HL-60/S4 (cell line): Measurements from ENCODE around the gene CLIC3.
"Not testable (repeated sequence)": the region's sequence is repeated elsewhere in the genome, so short reads cannot be mapped to it uniquely, and the experiment has no call there.

Experiments used
- in situ Hi-C: fragments of 300-500 bp; cut with MboI; formaldehyde crosslinking; loops from 2 replicates; pipeline ENCODE4 v1.14.3; 2022; ENCODE audit warnings: low sequenced_read_pairs

The CLIC3 gene

DNA sequence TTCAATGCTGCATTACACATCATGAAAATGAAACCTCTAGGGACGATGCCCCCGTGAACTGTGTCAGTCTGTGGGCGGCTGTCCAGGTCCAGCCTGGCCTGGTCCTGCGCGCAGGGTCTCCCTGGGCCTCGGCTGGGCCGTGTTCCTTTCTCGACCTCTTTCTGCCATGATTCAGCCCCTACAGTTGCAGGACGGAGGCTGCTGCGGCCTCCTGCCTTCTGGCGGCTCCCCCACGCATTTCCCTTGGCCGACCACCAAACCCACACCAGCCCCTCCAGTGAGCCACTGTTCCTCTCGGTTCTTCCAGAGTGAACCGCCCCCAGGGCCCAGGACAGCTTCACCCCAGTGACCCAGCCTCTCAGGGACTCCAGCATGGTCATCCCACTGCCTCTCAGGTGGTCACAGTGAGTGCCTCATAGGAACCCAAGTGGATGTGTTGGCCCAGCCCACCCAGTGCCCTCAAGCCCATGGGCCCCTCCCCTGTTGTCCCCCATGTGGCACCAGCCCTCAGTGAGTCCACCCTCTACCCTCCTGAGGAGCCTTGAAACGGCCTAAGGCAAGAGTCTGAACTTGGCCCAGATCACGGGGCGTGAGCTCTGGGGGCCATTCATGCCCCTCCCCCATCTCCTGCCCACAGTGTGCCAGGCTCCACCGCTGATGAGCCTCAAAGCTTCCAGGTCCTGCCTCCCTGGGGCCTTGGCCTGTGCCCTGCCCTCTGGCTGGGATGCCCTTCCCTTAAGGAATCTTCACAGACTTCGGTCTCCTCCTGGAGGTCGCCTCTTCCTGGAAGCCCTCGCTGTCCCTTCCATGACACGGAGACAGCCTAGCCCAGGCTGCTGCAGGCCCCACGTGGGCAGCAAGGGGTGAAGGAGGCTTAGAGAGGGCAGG lies 10.0 kb upstream of the CLIC3 start:
- in situ Hi-C loops, result no loop called here

DNA sequence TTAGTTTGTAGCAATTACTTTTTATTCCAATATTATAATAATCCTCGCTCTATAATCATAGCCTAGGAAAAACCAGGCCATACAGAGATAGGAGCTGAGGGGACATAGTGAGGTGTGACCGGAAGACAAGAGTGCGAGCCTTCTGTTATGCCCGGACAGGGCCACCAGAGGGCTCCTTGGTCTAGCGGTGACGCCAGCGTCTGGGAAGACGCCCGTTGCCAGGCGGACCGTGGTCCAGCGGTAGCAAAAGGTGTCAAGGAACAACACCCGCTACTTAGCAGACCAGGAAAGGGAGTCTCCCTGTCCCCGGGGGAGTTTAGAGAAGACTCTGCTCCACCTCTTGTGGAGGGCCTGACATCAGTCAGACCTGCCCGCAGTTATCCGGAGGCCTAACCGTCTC lies 7.9 kb upstream of the CLIC3 start:
- in situ Hi-C loops, result not testable (repeated sequence)

- in situ Hi-C loops, result no loop called here
Observed at GRCh38 chr9:137002646-137003041, 6.3 kb upstream of the CLIC3 start.

- in situ Hi-C loops, result no loop called here
Observed at GRCh38 chr9:137001857-137002645, 5.7 kb upstream of the CLIC3 start.

GRCh38 chr9:137000177-137000930 lies 4.0 kb upstream of the CLIC3 start:
- in situ Hi-C loops, result no loop called here

- in situ Hi-C loops, result no loop called here
Observed at GRCh38 chr9:136997830-136998234, 1.5 kb upstream of the CLIC3 start.

- in situ Hi-C loops, result no loop called here
Observed at GRCh38 chr9:136997371-136997770, 1.0 kb upstream of the CLIC3 start.

DNA sequence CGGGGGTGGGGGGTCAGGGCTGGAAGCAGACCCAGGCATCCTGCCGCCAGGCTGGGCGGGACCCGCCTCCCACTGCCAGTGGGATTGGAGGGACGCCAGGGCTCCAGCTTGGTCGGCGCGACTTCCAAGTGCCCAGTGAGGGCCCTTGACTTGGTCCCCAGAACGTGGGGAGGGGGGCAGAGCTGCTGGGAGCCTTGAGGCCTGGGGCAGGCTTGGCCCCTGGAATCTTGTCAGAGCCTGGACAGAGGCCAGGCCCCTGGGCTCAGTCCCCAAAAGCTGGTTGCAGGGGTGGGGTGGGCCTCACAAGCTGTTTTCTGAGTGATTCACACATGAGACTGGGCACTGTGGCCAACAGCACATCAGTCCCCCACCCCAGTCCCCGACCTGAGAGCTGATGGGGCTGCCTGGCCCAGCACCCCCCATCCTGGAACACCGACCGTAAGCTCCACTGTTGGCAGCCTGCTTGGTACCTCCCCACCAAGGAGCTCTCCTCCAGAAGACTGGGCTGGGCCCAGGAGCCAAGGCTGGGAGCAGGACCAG lies 526 bp downstream of the CLIC3 start:
- in situ Hi-C loops, result no loop called here

DNA sequence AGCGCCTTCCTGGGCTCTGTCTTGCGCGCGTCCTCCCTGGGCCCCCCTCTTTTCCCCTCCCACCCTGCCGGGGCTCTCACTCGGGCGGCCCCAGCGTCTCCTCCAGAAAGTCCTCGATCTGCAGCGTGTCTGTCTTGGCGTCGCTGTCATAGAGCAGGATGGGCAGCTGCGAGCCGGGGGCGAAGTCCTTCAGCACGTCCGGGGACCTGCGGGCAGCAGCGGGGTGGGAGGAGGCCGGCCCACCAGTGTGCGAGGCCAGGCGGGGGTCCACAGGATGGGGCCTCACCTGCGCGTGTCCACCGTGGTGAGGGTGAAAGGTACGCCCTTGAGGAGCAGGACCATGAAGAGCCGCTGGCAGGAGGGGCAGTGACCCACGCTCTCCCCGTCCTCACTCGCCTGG lies 1.0 kb downstream of the CLIC3 start:
- in situ Hi-C loops, result no loop called here

DNA sequence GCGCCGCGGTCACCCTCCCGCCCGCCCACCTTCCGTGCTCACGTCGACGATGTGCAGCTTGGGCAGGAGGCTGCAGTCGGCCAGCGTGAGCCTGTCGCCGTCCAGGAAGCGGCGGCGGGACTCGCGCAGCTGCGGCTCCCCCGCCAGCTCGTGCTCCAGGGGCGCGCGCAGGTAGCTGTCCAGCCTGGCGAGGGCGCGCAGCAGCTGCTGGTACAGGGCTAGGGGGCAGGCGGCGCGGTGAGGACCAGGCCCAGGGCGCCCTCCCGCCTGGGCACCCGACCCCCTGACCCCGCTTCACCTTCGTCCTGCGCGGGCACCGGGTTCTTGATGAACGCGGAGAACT lies 1.5 kb downstream of the CLIC3 start:
- in situ Hi-C loops, result no loop called here

DNA sequence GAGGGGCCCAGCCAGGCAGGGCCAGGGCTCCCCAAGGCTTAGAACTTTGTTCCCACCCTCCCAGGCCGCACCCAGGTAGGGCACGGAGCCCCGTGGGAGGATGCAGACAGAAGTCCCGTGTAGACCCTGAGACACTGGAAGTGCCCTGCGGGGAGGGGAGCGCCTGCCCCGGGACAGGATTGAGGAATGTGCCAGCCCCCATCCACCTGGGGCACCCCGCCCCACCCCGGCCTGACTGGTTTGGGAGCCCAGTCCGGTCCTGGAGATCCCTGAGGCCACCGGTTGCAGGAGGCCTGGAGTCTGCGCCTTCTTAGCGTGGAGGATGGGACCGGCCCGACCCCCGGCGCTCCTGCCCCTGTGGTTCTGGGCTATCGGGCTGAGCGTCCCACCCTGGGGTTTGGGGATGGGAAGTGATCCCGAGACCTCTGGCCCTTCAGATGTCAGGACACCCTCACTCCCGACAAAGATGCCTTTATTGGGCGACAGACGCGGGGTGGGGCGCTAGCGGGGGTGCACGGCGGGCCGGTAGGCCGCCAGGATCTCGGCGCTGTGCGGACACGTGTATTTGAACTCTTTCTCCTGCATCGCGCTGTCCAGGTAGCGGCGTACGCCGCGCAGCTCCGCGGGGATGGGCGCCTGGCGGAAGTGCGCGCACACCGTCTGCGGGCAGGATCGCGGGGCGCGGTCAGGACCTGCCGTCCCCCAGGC lies 2.0 kb downstream of the CLIC3 start:
- in situ Hi-C loops, result no loop called here

GRCh38 chr9:136992819-136993369 lies 3.5 kb downstream of the CLIC3 start:
- in situ Hi-C loops, result no loop called here

GRCh38 chr9:136991993-136992818 lies 4.2 kb downstream of the CLIC3 start, which contains the start of gene PAXX:
Gene PAXX (plus strand): TSS chr9:136992422. CDS start chr9:136992444, 22 bp downstream.
- in situ Hi-C loops, result no loop called here

DNA sequence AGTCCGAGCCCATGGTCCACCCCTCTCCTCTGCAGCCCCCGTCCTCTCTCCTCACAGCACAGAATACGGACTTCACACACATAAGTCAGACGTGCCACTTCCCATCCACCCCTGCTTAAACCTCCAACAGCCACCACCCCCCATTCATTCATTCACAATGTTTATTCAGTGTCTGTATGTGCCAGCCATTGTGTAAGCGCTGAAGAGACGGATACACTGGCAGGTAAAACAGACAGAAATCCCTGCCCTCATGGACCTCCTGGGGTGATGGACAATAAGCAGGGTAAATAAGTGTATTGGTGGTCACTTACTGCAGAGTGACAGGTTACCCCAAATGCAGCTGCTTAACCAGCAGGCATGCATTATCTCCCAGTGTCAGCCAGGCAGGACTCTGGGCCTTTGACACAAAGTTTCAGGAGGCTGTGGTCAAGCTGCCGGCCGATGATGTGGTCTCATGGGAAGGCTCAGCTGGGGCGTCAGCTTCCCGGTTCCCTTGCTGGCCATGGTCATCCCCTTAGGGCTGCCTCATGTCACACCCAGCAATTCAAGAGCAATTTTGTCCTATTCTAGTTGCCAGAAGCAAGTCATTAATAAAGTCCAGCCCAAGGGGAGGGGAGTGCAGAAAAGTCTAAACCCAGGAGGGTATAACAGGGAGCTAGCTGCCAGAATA lies 6.0 kb downstream of the CLIC3 start:
- in situ Hi-C loops, result no loop called here

DNA sequence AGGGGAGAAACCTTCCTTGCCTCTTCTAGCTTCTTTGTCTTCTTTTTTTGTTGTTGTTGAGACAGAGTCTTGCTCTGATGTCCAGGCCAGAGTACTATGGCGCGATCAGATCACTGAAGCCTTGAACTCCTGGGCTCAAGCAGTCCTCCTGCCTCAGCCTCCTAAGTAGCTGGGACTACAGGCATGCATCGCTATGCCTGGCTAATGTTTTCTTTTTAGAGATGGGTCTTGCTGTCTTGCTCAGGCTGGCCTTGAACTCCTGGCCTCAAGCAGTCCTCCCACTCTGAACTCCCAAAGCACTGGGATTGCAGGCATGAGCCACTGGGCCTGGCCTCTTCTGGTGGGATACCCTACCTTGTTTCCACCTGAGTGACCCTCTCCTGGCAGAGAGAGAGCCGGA lies 7.5 kb downstream of the CLIC3 start:
- in situ Hi-C loops, result no loop called here

- in situ Hi-C loops, result no loop called here
Observed at GRCh38 chr9:136985853-136986252, 10.5 kb downstream of the CLIC3 start.

GRCh38 chr9:136985027-136985602 lies 11.3 kb downstream of the CLIC3 start:
- in situ Hi-C loops, result no loop called here

DNA sequence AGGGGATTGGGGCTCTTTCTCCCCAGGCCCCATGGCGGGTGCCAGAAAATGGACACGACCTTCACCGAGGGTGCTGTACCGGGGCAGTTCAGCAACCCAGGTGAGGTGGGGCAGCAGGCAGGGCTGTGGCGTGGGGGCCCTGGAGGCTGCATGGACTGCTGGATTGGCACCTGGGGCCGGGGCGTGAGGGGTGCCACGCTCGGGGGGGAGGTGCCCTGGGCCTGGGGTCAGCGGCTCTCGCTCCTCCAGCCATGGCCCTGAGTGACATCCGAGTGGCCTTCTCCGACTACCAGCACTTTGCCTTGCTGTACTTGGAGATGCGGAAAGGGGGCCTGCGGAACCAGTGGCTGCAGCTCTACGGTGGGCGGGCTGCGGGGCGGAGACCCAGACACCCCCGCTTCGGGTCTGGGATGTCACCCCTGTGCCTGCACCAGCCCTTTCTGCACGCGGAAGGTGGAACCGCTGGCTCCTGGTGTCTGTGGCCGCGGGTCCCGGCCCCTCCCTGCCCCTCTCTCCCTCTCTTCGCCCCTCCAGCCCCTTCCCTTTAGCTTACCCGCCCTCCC lies 11.8 kb downstream of the CLIC3 start:
- in situ Hi-C loops, result no loop called here
